Endothelial cell of umbilical vein (primary cell): ENCODE measurements around the gene LSP1. TPM values are rescaled to one million over a fixed set of nuclear protein-coding genes. Genes with fewer than 3 reads are reported as not detected.

Source experiments
- BruUV-seq: library from RNA; stranded (reverse); fragments of 400-500 nt; replicated peaks from 2 replicates; lab custom pipeline; 2021; lab: Mats Ljungman, UMichigan
- CTCF ChIA-PET: fragments of 300-600, 350-600 bp; sonication (Branson Sonifier 250); formaldehyde crosslinking; loops from one replicate; lab custom pipeline; 2021; ENCODE audit warnings: antibody characterized with exemption, inconsistent platforms; lab: Charles Lee
- POLR2A ChIA-PET: fragments of 300-600, 350-600 bp; sonication (Branson Sonifier 250); formaldehyde crosslinking; loops from one replicate; lab custom pipeline; 2021; ENCODE audit warnings: antibody characterized with exemption, inconsistent platforms; lab: Charles Lee
- DNase-seq: peaks from one replicate; pipeline ENCODE4 v3.0.0-alpha.2; 2011; ENCODE audit warnings: low read depth, low spot score
- FAIRE-seq: peaks from 2 replicates; lab custom pipeline; 2011; peaks lifted over from hg19 to GRCh38; lab: Jason Lieb, UNC
- H2AFZ ChIP-seq: 2 replicates; pipeline ENCODE4 v1.6.0; 2012; ENCODE audit warnings: low read depth, low read length, control low read depth, inconsistent platforms
- H3K27ac ChIP-seq: 2 replicates; pipeline ENCODE4 v1.5.1; 2011; ENCODE audit warnings: low read depth, mild to moderate bottlenecking, control low read depth, low read length, moderate library complexity; ENCODE audit not compliant: insufficient read depth
- H3K27me3 ChIP-seq, 2 experiments: 2 replicates each; pipeline versions ENCODE4 v1.6.0 to v1.6.1; 2011; ENCODE audit warnings: low read length in 2 of 2, mixed read lengths in 1 of 2; ENCODE audit not compliant: control insufficient read depth in 2 of 2, insufficient read depth in 2 of 2
- H3K36me3 ChIP-seq, 2 experiments: 2 replicates in 1 of 2; 3 replicates in 1 of 2; pipeline ENCODE4 v1.5.1; 2011; ENCODE audit warnings: low read length in 2 of 2, mild to moderate bottlenecking in 1 of 2, moderate library complexity in 1 of 2; ENCODE audit not compliant: control insufficient read depth in 2 of 2, insufficient read depth in 2 of 2; ENCODE audit errors: extremely low read depth in 1 of 2
- H3K4me1 ChIP-seq: 3 replicates; pipeline ENCODE4 v1.5.1; 2011; ENCODE audit warnings: mild to moderate bottlenecking, low read length; ENCODE audit not compliant: control insufficient read depth, insufficient read depth; ENCODE audit errors: extremely low read depth
- H3K4me2 ChIP-seq: 2 replicates; pipeline ENCODE4 v1.6.1; 2011; ENCODE audit warnings: low read length, control low read depth, mixed read lengths; ENCODE audit not compliant: insufficient read depth
- H3K4me3 ChIP-seq, 3 experiments: fragments of 200-600 bp in 1 of 3; sonication (generic), shearing (Covaris generic) in 1 of 3; replicated peaks in 1 of 3; 2 replicates each; pipeline ENCODE4 v1.5.1; 2011 to 2016; ENCODE audit warnings: control low read depth in 3 of 3, low read length in 3 of 3, mild to moderate bottlenecking in 2 of 3, inconsistent platforms in 1 of 3, low read depth in 1 of 3, moderate library complexity in 1 of 3; ENCODE audit not compliant: insufficient read depth in 1 of 3
- H3K79me2 ChIP-seq: 2 replicates; pipeline ENCODE4 v1.6.0; 2012; ENCODE audit warnings: low read length, inconsistent platforms; ENCODE audit not compliant: control insufficient read depth, insufficient read depth
- H3K9ac ChIP-seq: replicated peaks from 2 replicates; pipeline ENCODE3; 2011; ENCODE audit warnings: low read length, control low read depth; ENCODE audit not compliant: insufficient read depth; ENCODE audit errors: extremely low read depth
- H3K9me1 ChIP-seq: replicated peaks from 3 replicates; pipeline ENCODE4 v1.6.0; 2011; ENCODE audit warnings: mild to moderate bottlenecking, low read length; ENCODE audit not compliant: control insufficient read depth, insufficient read depth; ENCODE audit errors: extremely low read depth
- H3K9me3 ChIP-seq: replicated peaks from 2 replicates; pipeline ENCODE4 v1.5.1; 2012; ENCODE audit warnings: low read length, inconsistent platforms; ENCODE audit not compliant: control insufficient read depth, insufficient read depth
- H4K20me1 ChIP-seq: replicated peaks from 2 replicates; pipeline ENCODE3; 2011; ENCODE audit warnings: mild to moderate bottlenecking, low read length; ENCODE audit not compliant: control insufficient read depth, insufficient read depth; ENCODE audit errors: extremely low read depth
- EZH2 ChIP-seq: IDR thresholded peaks from 2 replicates; pipeline ENCODE4 v1.6.1; 2012; ENCODE audit warnings: borderline replicate concordance, low read depth, mild to moderate bottlenecking, moderate library complexity, low read length, inconsistent platforms; ENCODE audit not compliant: severe bottlenecking
- FOS ChIP-seq: IDR thresholded peaks from 2 replicates; pipeline ENCODE4 v1.6.1; 2011; ENCODE audit warnings: mild to moderate bottlenecking, low read length, moderate library complexity, borderline replicate concordance; ENCODE audit not compliant: insufficient read depth
- GATA2 ChIP-seq: IDR thresholded peaks from 2 replicates; pipeline ENCODE4 v1.7.0; 2011; ENCODE audit warnings: low read depth, mild to moderate bottlenecking, moderate library complexity, mixed read lengths, low read length; ENCODE audit not compliant: insufficient read length, insufficient read depth
- JUN ChIP-seq: IDR thresholded peaks from 2 replicates; pipeline ENCODE4 v1.6.1; 2011; ENCODE audit warnings: borderline replicate concordance, low read depth; ENCODE audit not compliant: insufficient read length, insufficient read depth
- MYC ChIP-seq: IDR thresholded peaks from one replicate; pipeline ENCODE4 v1.6.1; 2011; ENCODE audit warnings: mild to moderate bottlenecking, low read depth, low read length
- POLR2A ChIP-seq: IDR thresholded peaks from 2 replicates; pipeline ENCODE4 v1.6.1; 2012; ENCODE audit warnings: low read depth, mild to moderate bottlenecking, control low read depth, low read length
- POLR2AphosphoS5 ChIP-seq: IDR thresholded peaks from 2 replicates; pipeline ENCODE4 v1.6.1; 2012; ENCODE audit warnings: low read depth, mild to moderate bottlenecking, control low read depth, low read length, moderate library complexity; ENCODE audit not compliant: insufficient read depth
- dilution Hi-C: fragments of 300-500 bp; cut with MboI; formaldehyde crosslinking; loops from one replicate; pipeline ENCODE4 v1.15.0; 2019; ENCODE audit warnings: low sequenced_read_pairs; ENCODE audit not compliant: extremely low pct_ligation_motif_present
- intact Hi-C: fragments of 100-400 bp; cut with micrococcal nuclease; formaldehyde crosslinking; loops from one replicate; pipeline ENCODE4 v1.10.0; 2022
- polyA plus RNA-seq, 4 experiments: library from polyadenylated mRNA; depleted of rRNA in 3 of 4; stranded (reverse) in 3 of 4; unstranded in 1 of 4; fragments of >200 nt; gene quantifications; 2 replicates each; pipeline versions ENCODE4 v1.2.1 to v1.2.3, GENCODE V29; 2011 to 2012; ENCODE audit warnings: missing spikeins in 1 of 4
- total RNA-seq: library from RNA; stranded (reverse); gene quantifications from 2 replicates; pipeline ENCODE4 v1.2.3, GENCODE V29; 2021
- TF ChIP-seq, protein P1 (sequence below), 2 donors: IDR thresholded peaks; 1 replicate in 1 of 2; 2 replicates in 1 of 2; pipeline ENCODE4 v1.5.1; 2011; ENCODE audit warnings: low read length in 2 of 2, mild to moderate bottlenecking in 2 of 2, moderate library complexity in 2 of 2, control low read depth in 1 of 2, inconsistent platforms in 1 of 2, low read depth in 1 of 2; ENCODE audit not compliant: insufficient read depth in 1 of 2; ENCODE audit errors: extremely low read depth in 1 of 2
- TF ChIP-seq, protein P2 (sequence below): IDR thresholded peaks from 2 replicates; pipeline ENCODE4 v1.6.1; 2011; ENCODE audit not compliant: insufficient read depth, insufficient read length

The LSP1 gene
- total and polyA plus RNA-seq, 2 donors (not counting 3 experiments of a cell fraction or from before 2014, with no cell fraction given): not detected

DNA sequence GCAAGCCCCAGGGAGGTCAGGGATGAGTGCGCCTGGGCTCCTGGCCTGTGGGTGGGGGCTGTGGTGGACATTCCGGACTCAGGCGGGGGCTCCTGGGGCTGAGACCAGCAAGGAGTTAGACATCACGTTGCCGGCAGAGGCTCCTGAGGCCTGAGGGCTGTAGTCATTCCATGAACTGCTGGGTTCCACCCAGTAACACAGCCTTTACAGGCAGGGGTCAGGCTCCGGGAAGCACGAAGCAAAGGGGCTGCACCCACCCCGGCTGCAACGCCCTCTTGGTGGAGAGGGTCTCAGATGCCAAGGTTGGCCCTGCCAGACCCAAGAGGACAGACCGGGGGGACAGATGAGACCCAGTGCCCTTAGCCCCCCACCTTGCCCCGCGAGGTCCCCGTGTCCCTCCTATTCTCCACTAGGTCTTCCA lies 75.6 kb downstream of the LSP1 start:
- POLR2A ChIA-PET: no interaction called here
- H3K36me3 ChIP-seq: no peaks in the 10 kb centered on the region
- H2AFZ ChIP-seq: no peak overlapping the region
- H3K4me2 ChIP-seq: no peak overlapping the region
- CTCF ChIA-PET: no interaction called here
- H3K9me1 ChIP-seq: no peaks in the 10 kb centered on the region
- TF ChIP-seq EZH2 (no peak), MYC (no peak), JUN (no peak), GATA2 (no peak), POLR2A (no peak), FOS (no peak), POLR2AphosphoS5 (no peak)
- TF ChIP-seq, protein P1, sequence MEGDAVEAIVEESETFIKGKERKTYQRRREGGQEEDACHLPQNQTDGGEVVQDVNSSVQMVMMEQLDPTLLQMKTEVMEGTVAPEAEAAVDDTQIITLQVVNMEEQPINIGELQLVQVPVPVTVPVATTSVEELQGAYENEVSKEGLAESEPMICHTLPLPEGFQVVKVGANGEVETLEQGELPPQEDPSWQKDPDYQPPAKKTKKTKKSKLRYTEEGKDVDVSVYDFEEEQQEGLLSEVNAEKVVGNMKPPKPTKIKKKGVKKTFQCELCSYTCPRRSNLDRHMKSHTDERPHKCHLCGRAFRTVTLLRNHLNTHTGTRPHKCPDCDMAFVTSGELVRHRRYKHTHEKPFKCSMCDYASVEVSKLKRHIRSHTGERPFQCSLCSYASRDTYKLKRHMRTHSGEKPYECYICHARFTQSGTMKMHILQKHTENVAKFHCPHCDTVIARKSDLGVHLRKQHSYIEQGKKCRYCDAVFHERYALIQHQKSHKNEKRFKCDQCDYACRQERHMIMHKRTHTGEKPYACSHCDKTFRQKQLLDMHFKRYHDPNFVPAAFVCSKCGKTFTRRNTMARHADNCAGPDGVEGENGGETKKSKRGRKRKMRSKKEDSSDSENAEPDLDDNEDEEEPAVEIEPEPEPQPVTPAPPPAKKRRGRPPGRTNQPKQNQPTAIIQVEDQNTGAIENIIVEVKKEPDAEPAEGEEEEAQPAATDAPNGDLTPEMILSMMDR (IDR thresholded peaks at IDR 0.05; ENCODE audit: extremely low read depth in 1 of 2, insufficient read depth in 1 of 2, low read depth in 1 of 2, low read length in 2 of 2): no peak
- TF ChIP-seq, protein P2, sequence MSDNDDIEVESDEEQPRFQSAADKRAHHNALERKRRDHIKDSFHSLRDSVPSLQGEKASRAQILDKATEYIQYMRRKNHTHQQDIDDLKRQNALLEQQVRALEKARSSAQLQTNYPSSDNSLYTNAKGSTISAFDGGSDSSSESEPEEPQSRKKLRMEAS: no peak
- dilution Hi-C loops (no loop called here), intact Hi-C loops (no loop called here)
- no peaks in the 10 kb centered on the region for H3K4me1 ChIP-seq
- no peaks in the 10 kb centered on the region for H3K9me3 ChIP-seq
- FAIRE-seq (no peak), DNase-seq (no peak)
- no peak overlapping the region for H3K4me3 ChIP-seq
- no peaks in the 10 kb centered on the region for H3K27me3 ChIP-seq
- no peak overlapping the region for H3K9ac ChIP-seq
- BruUV-seq: no TSS peak
- H3K27ac ChIP-seq: no peak overlapping the region
- H3K79me2 ChIP-seq: no peaks in the 10 kb centered on the region
- H4K20me1 ChIP-seq: no peaks in the 10 kb centered on the region
